H9 (cell line): ENCODE results near the gene GALNT2. TPM values are rescaled to one million over a fixed set of nuclear protein-coding genes. Genes with fewer than 3 reads are reported as not detected.
A peak's percentile ranks its signal among the peaks of the same experiment; 100 is the strongest.

ENCODE experiments used
- DNase-seq: peaks from one replicate; pipeline ENCODE4 v3.0.0-alpha.2; 2017
- H2AFZ ChIP-seq: one replicate; pipeline ENCODE4 v1.6.1; 2013; ENCODE audit warnings: mild to moderate bottlenecking, low read length, control low read depth, moderate library complexity
- H2AK5ac ChIP-seq: 2 replicates; pipeline ENCODE4 v1.6.1; 2013; ENCODE audit warnings: low read length, control low read depth, mixed read lengths; ENCODE audit not compliant: insufficient read length
- H2BK120ac ChIP-seq: one replicate; pipeline ENCODE4 v1.6.1; 2013; ENCODE audit warnings: low read depth, mild to moderate bottlenecking, low read length, control low read depth, inconsistent platforms; ENCODE audit not compliant: poor library complexity, severe bottlenecking
- H2BK12ac ChIP-seq: 2 replicates; pipeline ENCODE4 v1.6.1; 2013; ENCODE audit warnings: low read length, control low read depth, mixed read lengths, low read depth; ENCODE audit not compliant: insufficient read length
- H2BK15ac ChIP-seq: 2 replicates; pipeline ENCODE4 v1.6.1; 2013; ENCODE audit warnings: low read depth, low read length, control low read depth
- H2BK20ac ChIP-seq: one replicate; pipeline ENCODE4 v1.6.1; 2013; ENCODE audit warnings: low read depth, mild to moderate bottlenecking, low read length, control low read depth, inconsistent platforms; ENCODE audit not compliant: poor library complexity, severe bottlenecking
- H2BK5ac ChIP-seq: 2 replicates; pipeline ENCODE4 v1.6.1; 2013; ENCODE audit warnings: low read length, control low read depth, mixed read lengths; ENCODE audit not compliant: insufficient read length
- H3K14ac ChIP-seq: 2 replicates; pipeline ENCODE4 v1.6.1; 2013; ENCODE audit warnings: low read length, control low read depth; ENCODE audit not compliant: insufficient read depth
- H3K18ac ChIP-seq: 2 replicates; pipeline ENCODE4 v1.6.1; 2013; ENCODE audit warnings: low read depth, mild to moderate bottlenecking, mixed read lengths, low read length, control low read depth; ENCODE audit not compliant: insufficient read length
- H3K23ac ChIP-seq: 2 replicates; pipeline ENCODE4 v1.6.1; 2013; ENCODE audit warnings: low read length, control low read depth, mixed read lengths, low read depth; ENCODE audit not compliant: insufficient read length
- H3K23me2 ChIP-seq: 2 replicates; pipeline ENCODE4 v1.6.1; 2013; ENCODE audit warnings: low read depth, mild to moderate bottlenecking, mixed read lengths, low read length, control low read depth; ENCODE audit not compliant: insufficient read length, poor library complexity, severe bottlenecking
- H3K27ac ChIP-seq: 2 replicates; pipeline ENCODE4 v1.5.1; 2013; ENCODE audit warnings: low read length, control low read depth, mixed read lengths, low read depth; ENCODE audit not compliant: insufficient read length
- H3K27me3 ChIP-seq: 2 replicates; pipeline ENCODE4 v1.6.1; 2013; ENCODE audit warnings: low read length, control low read depth, inconsistent platforms; ENCODE audit not compliant: insufficient read depth
- H3K4ac ChIP-seq: 2 replicates; pipeline ENCODE4 v1.6.1; 2013; ENCODE audit warnings: low read depth, mild to moderate bottlenecking, control low read depth, inconsistent platforms, low read length, moderate library complexity
- H3K4me1 ChIP-seq: 2 replicates; pipeline ENCODE4 v1.6.1; 2013; ENCODE audit warnings: low read length, control low read depth, inconsistent platforms; ENCODE audit not compliant: insufficient read depth
- H3K4me2 ChIP-seq: 2 replicates; pipeline ENCODE4 v1.6.1; 2013; ENCODE audit warnings: low read length, control low read depth, mixed read lengths; ENCODE audit not compliant: insufficient read length, insufficient read depth
- H3K56ac ChIP-seq: 2 replicates; pipeline ENCODE4 v1.6.1; 2013; ENCODE audit warnings: low read depth, mild to moderate bottlenecking, mixed read lengths, low read length, control low read depth; ENCODE audit not compliant: insufficient read length
- H3K79me1 ChIP-seq: 2 replicates; pipeline ENCODE4 v1.6.1; 2013; ENCODE audit warnings: low read depth, mild to moderate bottlenecking, moderate library complexity, low read length, control low read depth, inconsistent platforms; ENCODE audit not compliant: insufficient read depth, poor library complexity, severe bottlenecking
- H3K79me2 ChIP-seq: 2 replicates; pipeline ENCODE4 v1.6.1; 2013; ENCODE audit warnings: low read length, control low read depth, inconsistent platforms; ENCODE audit not compliant: insufficient read depth
- H3K9ac ChIP-seq: 2 replicates; pipeline ENCODE4 v1.6.1; 2013; ENCODE audit warnings: low read length, control low read depth, mixed read lengths; ENCODE audit not compliant: insufficient read length; ENCODE audit errors: extremely low read depth
- H3K9me3 ChIP-seq: one replicate; pipeline ENCODE4 v1.6.1; 2013; ENCODE audit warnings: low read depth, low read length, inconsistent platforms; ENCODE audit not compliant: control insufficient read depth
- H3T11ph ChIP-seq: one replicate; pipeline ENCODE4 v1.6.1; 2013; ENCODE audit warnings: mild to moderate bottlenecking, low read length, control low read depth, inconsistent platforms
- H4K20me1 ChIP-seq: one replicate; pipeline ENCODE4 v1.6.1; 2013; ENCODE audit not compliant: control insufficient read depth, insufficient read length, insufficient read depth
- H4K5ac ChIP-seq: 2 replicates; pipeline ENCODE4 v1.6.1; 2013; ENCODE audit warnings: low read depth, mild to moderate bottlenecking, mixed read lengths, low read length, control low read depth; ENCODE audit not compliant: insufficient read length
- H4K8ac ChIP-seq: replicated peaks from 2 replicates; pipeline ENCODE4 v1.6.1; 2013; ENCODE audit warnings: low read length, control low read depth, mixed read lengths, low read depth; ENCODE audit not compliant: insufficient read length
- H4K91ac ChIP-seq: 2 replicates; pipeline ENCODE4 v1.6.1; 2013; ENCODE audit warnings: low read depth, mild to moderate bottlenecking, moderate library complexity, mixed read lengths, low read length, control low read depth; ENCODE audit not compliant: insufficient read length
- H3K27ac Mint-ChIP-seq, 3 experiments: 2 replicates in 2 of 3; 3 replicates in 1 of 3; pipeline ENCODE4 v1.8.0; 2020 to 2021; ENCODE audit warnings: mixed read lengths in 3 of 3, mild to moderate bottlenecking in 1 of 3, moderate library complexity in 1 of 3
- H3K27me3 Mint-ChIP-seq: 2 replicates; pipeline ENCODE4 v1.8.0; 2021; ENCODE audit warnings: low read depth, mild to moderate bottlenecking, moderate library complexity, mixed read lengths
- H3K36me3 Mint-ChIP-seq, 3 experiments: 2 replicates in 2 of 3; 3 replicates in 1 of 3; pipeline ENCODE4 v1.8.0; 2020 to 2021; ENCODE audit warnings: low read depth in 3 of 3, mixed read lengths in 3 of 3; ENCODE audit not compliant: insufficient read depth in 1 of 3
- H3K4me1 Mint-ChIP-seq, 2 experiments: 2 replicates each; pipeline ENCODE4 v1.8.0; 2020; ENCODE audit warnings: mixed read lengths in 2 of 2
- H3K4me3 Mint-ChIP-seq, 2 experiments: 2 replicates in 1 of 2; 3 replicates in 1 of 2; pipeline ENCODE4 v1.8.0; 2020 to 2021; ENCODE audit warnings: mild to moderate bottlenecking in 2 of 2, mixed read lengths in 2 of 2, moderate library complexity in 1 of 2
- H3K9me3 Mint-ChIP-seq, 2 experiments: 2 replicates in 1 of 2; 3 replicates in 1 of 2; pipeline ENCODE4 v1.8.0; 2020; ENCODE audit warnings: mild to moderate bottlenecking in 2 of 2, mixed read lengths in 2 of 2, moderate library complexity in 1 of 2
- CTCF ChIP-seq: fragments of 200-600 bp; sonication (generic); conservative IDR thresholded peaks from 3 replicates; pipeline ENCODE4 v1.8.0; 2021; ENCODE audit warnings: antibody characterized with exemption, mild to moderate bottlenecking
- WGBS: extraction: QIAGEN DNeasy Blood & Tissue Kit; methylation state at CpG from one replicate; pipeline ENCODE4 v1.1.7; 2013; ENCODE audit warnings: missing lambda C conversion rate, low lambda C conversion rate, mixed read lengths; ENCODE audit not compliant: insufficient read length; ENCODE audit errors: extremely low coverage; 5-methylcytosine and 5-hydroxymethylcytosine counted together
- total RNA-seq: library from RNA; stranded (reverse); gene quantifications from 2 replicates; pipeline ENCODE4 v1.2.1, GENCODE V29; 2021

GALNT2 gene
- total RNA-seq, 1 experiment from 2014 or later, result 57.6 TPM

GRCh38 chr1:230084408-230085177 is 17.6 kb downstream of the GALNT2 start:
- Histone ChIP-seq H3K9me3 (no peaks in the 10 kb centered on the region), H3K27me3 (no peaks in the 10 kb centered on the region), H3K4ac (no peak overlapping the region), H2BK5ac (no peak overlapping the region), H2BK15ac (no peak overlapping the region), H4K5ac (no peak overlapping the region), H3K23ac (no peak overlapping the region), H3K18ac (no peak overlapping the region), H3K27ac (no peak overlapping the region), H3K4me2 (no peak overlapping the region), H3K9ac (no peak overlapping the region), H2BK12ac (no peak overlapping the region), H3K14ac (0 out of 2 replicates have a peak overlapping the region, but pooled peaks have one; percentile 16), H3K79me2 (peaks cover 15% of the 10 kb centered on the region; the same call in 1 of the 2 replicates), H2AK5ac (no peak overlapping the region), H4K8ac (no peak overlapping the region), H4K91ac (no peak overlapping the region), H3T11ph (no peak overlapping the region), H2BK20ac (no peak overlapping the region), H3K56ac (no peak overlapping the region), H2AFZ (no peak overlapping the region), H3K23me2 (no peaks in the 10 kb centered on the region), H3K79me1 (peaks cover 16% of the 10 kb centered on the region), H4K20me1 (peaks cover 2% of the 10 kb centered on the region), H3K4me1 (peaks cover 3% of the 10 kb centered on the region; the same call in 1 of the 2 replicates), H2BK120ac (no peak overlapping the region)
- peaks cover 12 to 18% (median 15%) of the 10 kb centered on the region in 3 experiments for H3K36me3 Mint-ChIP-seq
- H3K9me3 Mint-ChIP-seq, result peaks cover 10 to 14% of the 10 kb centered on the region in 2 experiments
- peaks cover 37 to 39% of the 10 kb centered on the region in 2 experiments for H3K4me1 Mint-ChIP-seq
- H3K27me3 Mint-ChIP-seq, result peaks cover 3% of the 10 kb centered on the region
- peak overlapping the region in 1 of 2 experiments; percentile 9; a peak in 1 of 5 replicates for H3K4me3 Mint-ChIP-seq
- peak overlapping the region in 1 of 3 experiments; percentile 89; a peak in 4 of 7 replicates for H3K27ac Mint-ChIP-seq
- no peak for TF ChIP-seq CTCF
- no peak for DNase-seq
- no CpG with 5 or more reads among the region's 9 CpGs for WGBS
